Astrocyte (in vitro differentiated cells and primary cell): ENCODE measurements around the gene HSPB7. TPM values are rescaled to one million over a fixed set of nuclear protein-coding genes. Genes with fewer than 3 reads are reported as not detected.

Experiments used
- total RNA-seq: library from RNA; stranded (reverse); gene quantifications from 2 replicates; pipeline ENCODE4 v1.2.1, GENCODE V29; 2021

HSPB7 gene
- total RNA-seq, 1 donor from 2014 or later: 0.45 TPM

Other genes with a start within 250 kb of the HSPB7 start
- gene UQCRHL, start 210.4 kb downstream of the HSPB7 start, total RNA-seq: 1.3 and 1.7 TPM in 2 replicates
- gene SPEN, start 170.3 kb downstream of the HSPB7 start, total RNA-seq: 33.2 and 35.0 TPM in 2 replicates
- gene ZBTB17, start 41.9 kb downstream of the HSPB7 start, total RNA-seq: 28.1 and 28.8 TPM in 2 replicates
- not detected in 2 replicates for gene SRARP, start 13.8 kb downstream of the HSPB7 start, total RNA-seq
- 0.16 TPM in 1 of 2 replicates, not detected in the other for gene CLCNKA, start 4.0 kb upstream of the HSPB7 start, total RNA-seq
- 0.36 and 0.64 TPM in 2 replicates for gene CLCNKB, start 25.7 kb upstream of the HSPB7 start, total RNA-seq
- 0.11 and 0.38 TPM in 2 replicates for gene FAM131C, start 55.6 kb upstream of the HSPB7 start, total RNA-seq
- gene EPHA2, start 138.0 kb upstream of the HSPB7 start, total RNA-seq: 117 and 140 TPM in 2 replicates
- 5.7 and 7.4 TPM in 2 replicates for gene ARHGEF19, start 194.6 kb upstream of the HSPB7 start, total RNA-seq
- 8.2 and 8.6 TPM in 2 replicates for gene CPLANE2, start 219.1 kb upstream of the HSPB7 start, total RNA-seq